HEK293 (cell line): ENCODE measurements around the gene PCDH1.

Source experiments
- EGR2 ChIP-seq: fragments of 450-650 bp; formaldehyde crosslinking; IDR thresholded peaks from 2 replicates; pipeline ENCODE4 v1.5.1; 2016; ENCODE audit warnings: low read depth, missing biosample characterization, missing genetic modification characterization
- FEZF1 ChIP-seq: fragments of 450-650 bp; formaldehyde crosslinking; IDR thresholded peaks from 2 replicates; pipeline ENCODE4 v1.5.1; 2016; ENCODE audit warnings: missing biosample characterization, missing genetic modification characterization
- GLI2 ChIP-seq: fragments of 450-650 bp; formaldehyde crosslinking; IDR thresholded peaks from 2 replicates; pipeline ENCODE4; 2017; ENCODE audit warnings: missing biosample characterization, missing genetic modification characterization, low read depth, borderline replicate concordance
- GLIS2 ChIP-seq: fragments of 450-650 bp; formaldehyde crosslinking; IDR thresholded peaks from 2 replicates; pipeline ENCODE4 v1.5.1; 2016; ENCODE audit warnings: missing biosample characterization, missing genetic modification characterization
- SP2 ChIP-seq: fragments of 450-650 bp; formaldehyde crosslinking; IDR thresholded peaks from 2 replicates; pipeline ENCODE4 v1.5.1; 2016; ENCODE audit warnings: missing biosample characterization, missing genetic modification characterization
- TRIM28 ChIP-seq: IDR thresholded peaks from 2 replicates; pipeline ENCODE4 v1.6.1; 2011; ENCODE audit warnings: low read length, control low read depth, borderline replicate concordance
- WT1 ChIP-seq: fragments of 450-650 bp; formaldehyde crosslinking; IDR thresholded peaks from 2 replicates; pipeline ENCODE4 v1.5.1; 2016; ENCODE audit warnings: missing biosample characterization, missing genetic modification characterization
- YY1 ChIP-seq: fragments of 450-650 bp; formaldehyde crosslinking; IDR thresholded peaks from 2 replicates; pipeline ENCODE4 v1.5.1; 2018; ENCODE audit warnings: missing biosample characterization, missing genetic modification characterization
- ZBTB48 ChIP-seq: fragments of 450-650 bp; formaldehyde crosslinking; IDR thresholded peaks from 2 replicates; pipeline ENCODE4 v1.5.1; 2016; ENCODE audit warnings: missing biosample characterization, missing genetic modification characterization
- ZBTB8A ChIP-seq: fragments of 450-650 bp; formaldehyde crosslinking; IDR thresholded peaks from 2 replicates; pipeline ENCODE4 v1.5.1; 2016; ENCODE audit warnings: missing biosample characterization, missing genetic modification characterization
- ZFP3 ChIP-seq: fragments of 450-650 bp; formaldehyde crosslinking; IDR thresholded peaks from 2 replicates; pipeline ENCODE4 v1.5.1; 2016; ENCODE audit warnings: low read depth, missing biosample characterization, missing genetic modification characterization
- ZNF174 ChIP-seq: fragments of 450-650 bp; formaldehyde crosslinking; IDR thresholded peaks from 2 replicates; pipeline ENCODE4 v1.5.0; 2017; ENCODE audit warnings: missing biosample characterization, mild to moderate bottlenecking, missing genetic modification characterization
- ZNF239 ChIP-seq: fragments of 450-650 bp; formaldehyde crosslinking; IDR thresholded peaks from 2 replicates; pipeline ENCODE4 v1.5.1; 2016; ENCODE audit warnings: missing biosample characterization, missing genetic modification characterization
- ZNF248 ChIP-seq: fragments of 450-650 bp; formaldehyde crosslinking; IDR thresholded peaks from 2 replicates; pipeline ENCODE4 v1.5.1; 2017; ENCODE audit warnings: missing biosample characterization, missing genetic modification characterization
- ZNF292 ChIP-seq: fragments of 450-650 bp; formaldehyde crosslinking; IDR thresholded peaks from 2 replicates; pipeline ENCODE4 v1.5.1; 2016; ENCODE audit warnings: low read depth, missing biosample characterization, missing genetic modification characterization, borderline replicate concordance
- ZNF341 ChIP-seq: fragments of 450-650 bp; formaldehyde crosslinking; IDR thresholded peaks from 2 replicates; pipeline ENCODE4; 2016; ENCODE audit warnings: low read depth, missing biosample characterization, missing genetic modification characterization
- ZNF391 ChIP-seq: fragments of 450-650 bp; formaldehyde crosslinking; IDR thresholded peaks from 2 replicates; pipeline ENCODE4 v1.5.1; 2016; ENCODE audit warnings: low read depth, missing biosample characterization, missing genetic modification characterization, borderline replicate concordance
- ZNF426 ChIP-seq: fragments of 450-650 bp; formaldehyde crosslinking; IDR thresholded peaks from 2 replicates; pipeline ENCODE4 v1.5.1; 2017; ENCODE audit warnings: missing biosample characterization, missing genetic modification characterization, mild to moderate bottlenecking, inconsistent platforms, moderate library complexity
- ZNF433 ChIP-seq: fragments of 450-650 bp; formaldehyde crosslinking; IDR thresholded peaks from 2 replicates; pipeline ENCODE4 v1.5.1; 2016; ENCODE audit warnings: missing biosample characterization, missing genetic modification characterization, low read depth
- ZNF48 ChIP-seq: fragments of 450-650 bp; formaldehyde crosslinking; IDR thresholded peaks from 2 replicates; pipeline ENCODE4 v1.5.1; 2016; ENCODE audit warnings: missing biosample characterization, missing genetic modification characterization
- ZNF510 ChIP-seq: fragments of 450-650 bp; formaldehyde crosslinking; IDR thresholded peaks from 2 replicates; pipeline ENCODE4 v1.5.1; 2018; ENCODE audit warnings: mild to moderate bottlenecking, missing genetic modification characterization, missing biosample characterization; ENCODE audit not compliant: insufficient replicate concordance
- ZNF747 ChIP-seq: fragments of 450-650 bp; formaldehyde crosslinking; IDR thresholded peaks from 2 replicates; pipeline ENCODE4 v1.5.1; 2016; ENCODE audit warnings: missing biosample characterization, missing genetic modification characterization
- ZNF791 ChIP-seq: fragments of 450-650 bp; formaldehyde crosslinking; IDR thresholded peaks from 2 replicates; pipeline ENCODE4 v1.5.1; 2016; ENCODE audit warnings: missing biosample characterization, missing genetic modification characterization
- ZSCAN23 ChIP-seq: fragments of 450-650 bp; formaldehyde crosslinking; IDR thresholded peaks from 2 replicates; pipeline ENCODE4 v1.5.1; 2016; ENCODE audit warnings: missing biosample characterization, missing genetic modification characterization
- ZSCAN30 ChIP-seq: fragments of 450-650 bp; IDR thresholded peaks from 2 replicates; pipeline ENCODE4 v1.5.1; 2018; ENCODE audit warnings: missing biosample characterization, mild to moderate bottlenecking, missing genetic modification characterization, moderate library complexity
- ZXDB ChIP-seq: fragments of 450-650 bp; formaldehyde crosslinking; IDR thresholded peaks from 2 replicates; pipeline ENCODE4 v1.5.1; 2016; ENCODE audit warnings: missing biosample characterization, missing genetic modification characterization
- TF ChIP-seq, protein P1 (sequence below): fragments of 450-650 bp; formaldehyde crosslinking; IDR thresholded peaks from 2 replicates; pipeline ENCODE4 v1.5.1; 2016; ENCODE audit warnings: missing biosample characterization, missing genetic modification characterization
- TF ChIP-seq, protein P2 (sequence below): fragments of 450-650 bp; formaldehyde crosslinking; IDR thresholded peaks from 2 replicates; pipeline ENCODE4 v1.5.1; 2016; ENCODE audit warnings: missing biosample characterization, missing genetic modification characterization
- TF ChIP-seq, protein P3 (sequence below): fragments of 450-650 bp; formaldehyde crosslinking; IDR thresholded peaks from 2 replicates; pipeline ENCODE4 v1.5.1; 2017; ENCODE audit warnings: missing biosample characterization, mild to moderate bottlenecking, missing genetic modification characterization, moderate library complexity
- TF ChIP-seq, protein P4 (sequence below): fragments of 450-650 bp; IDR thresholded peaks from 2 replicates; pipeline ENCODE4 v1.5.1; 2018; ENCODE audit warnings: missing biosample characterization, missing genetic modification characterization
- TF ChIP-seq, protein P5 (sequence below): fragments of 450-650 bp; formaldehyde crosslinking; IDR thresholded peaks from 2 replicates; pipeline ENCODE4 v1.5.1; 2016; ENCODE audit warnings: missing biosample characterization, missing genetic modification characterization

Gene PCDH1

DNA sequence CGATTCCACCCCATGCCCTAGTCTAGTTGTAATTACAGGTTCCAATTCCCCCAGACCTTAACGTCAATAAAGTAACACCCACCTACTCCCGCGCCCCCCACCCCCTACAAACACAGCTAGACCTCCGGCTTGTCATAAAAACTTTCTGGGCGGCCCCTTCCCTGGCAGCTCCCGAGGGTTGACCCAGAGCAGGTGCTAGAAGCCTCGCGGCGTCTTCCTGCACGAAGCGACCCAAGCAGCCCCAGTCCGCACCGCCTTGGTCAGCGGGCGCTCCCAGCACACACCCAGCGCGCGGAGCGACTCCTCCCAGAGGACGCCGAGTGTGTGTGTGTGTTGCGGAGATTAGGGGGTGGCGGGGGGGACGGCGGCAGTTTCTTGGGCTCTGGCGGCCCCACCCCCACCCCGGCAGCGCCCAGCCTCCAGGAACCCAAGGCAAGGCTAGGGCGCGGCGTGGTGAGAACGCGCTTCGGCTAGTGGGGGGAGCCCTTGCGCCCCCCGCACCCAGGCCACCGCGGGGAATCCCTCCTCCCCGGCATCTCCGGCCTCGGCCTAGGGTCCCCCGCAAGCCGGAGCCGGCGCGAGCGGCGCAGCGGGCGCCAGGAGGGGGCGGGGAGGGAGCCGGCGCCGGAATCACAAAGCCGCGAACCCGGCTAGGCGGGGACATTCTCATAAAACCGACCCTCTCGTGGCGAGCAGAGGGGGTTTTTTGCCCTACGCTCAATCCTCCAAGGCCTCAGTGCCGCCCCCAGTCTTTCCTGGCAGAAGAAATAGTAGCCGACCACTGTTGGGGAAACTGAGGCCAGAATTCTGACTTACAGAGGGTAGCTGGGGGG, 2.2 kb downstream of the PCDH1 start (continued):
- TF ChIP-seq ZNF791 (tag by site-specific recombination) (no peak), ZNF292 (tag by site-specific recombination) (no peak), ZBTB48 (tag by site-specific recombination) (0 out of 2 replicates have a peak, but pooled peaks have one; percentile 12), ZNF510 (tag by site-specific recombination) (no peak), ZNF391 (no peak), WT1 (tag by site-specific recombination) (peak; percentile 22; the same call in 1 of the 2 replicates), ZNF426 (no peak), ZFP3 (no peak), GLIS2 (tag by site-specific recombination) (peak; percentile 94), ZNF341 (tag by site-specific recombination) (peak; percentile 46), ZNF48 (tag by site-specific recombination) (no peak), ZBTB8A (tag by site-specific recombination) (peak; percentile 67; the same call in 1 of the 2 replicates), SP2 (tag by site-specific recombination) (peak; percentile 28; the same call in 1 of the 2 replicates), EGR2 (tag by site-specific recombination) (0 out of 2 replicates have a peak, but pooled peaks have one; percentile 43), ZNF433 (tag by site-specific recombination) (no peak), ZXDB (no peak), GLI2 (tag by site-specific recombination) (no peak), ZSCAN30 (tag by site-specific recombination) (0 out of 2 replicates have a peak, but pooled peaks have one; percentile 3), YY1 (tag by site-specific recombination) (no peak), ZSCAN23 (tag by site-specific recombination) (no peak), ZNF239 (tag by site-specific recombination) (no peak), ZNF747 (tag by site-specific recombination) (no peak), TRIM28 (no peak), FEZF1 (tag by site-specific recombination) (no peak), ZNF174 (tag by site-specific recombination) (no peak), ZNF248 (tag by site-specific recombination) (no peak)
- TF ChIP-seq, protein P1, sequence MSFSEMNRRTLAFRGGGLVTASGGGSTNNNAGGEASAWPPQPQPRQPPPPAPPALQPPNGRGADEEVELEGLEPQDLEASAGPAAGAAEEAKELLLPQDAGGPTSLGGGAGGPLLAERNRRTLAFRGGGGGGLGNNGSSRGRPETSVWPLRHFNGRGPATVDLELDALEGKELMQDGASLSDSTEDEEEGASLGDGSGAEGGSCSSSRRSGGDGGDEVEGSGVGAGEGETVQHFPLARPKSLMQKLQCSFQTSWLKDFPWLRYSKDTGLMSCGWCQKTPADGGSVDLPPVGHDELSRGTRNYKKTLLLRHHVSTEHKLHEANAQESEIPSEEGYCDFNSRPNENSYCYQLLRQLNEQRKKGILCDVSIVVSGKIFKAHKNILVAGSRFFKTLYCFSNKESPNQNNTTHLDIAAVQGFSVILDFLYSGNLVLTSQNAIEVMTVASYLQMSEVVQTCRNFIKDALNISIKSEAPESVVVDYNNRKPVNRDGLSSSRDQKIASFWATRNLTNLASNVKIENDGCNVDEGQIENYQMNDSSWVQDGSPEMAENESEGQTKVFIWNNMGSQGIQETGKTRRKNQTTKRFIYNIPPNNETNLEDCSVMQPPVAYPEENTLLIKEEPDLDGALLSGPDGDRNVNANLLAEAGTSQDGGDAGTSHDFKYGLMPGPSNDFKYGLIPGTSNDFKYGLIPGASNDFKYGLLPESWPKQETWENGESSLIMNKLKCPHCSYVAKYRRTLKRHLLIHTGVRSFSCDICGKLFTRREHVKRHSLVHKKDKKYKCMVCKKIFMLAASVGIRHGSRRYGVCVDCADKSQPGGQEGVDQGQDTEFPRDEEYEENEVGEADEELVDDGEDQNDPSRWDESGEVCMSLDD (tag by site-specific recombination): peak; percentile 63; the same call in 1 of the 2 replicates
- TF ChIP-seq, protein P2, sequence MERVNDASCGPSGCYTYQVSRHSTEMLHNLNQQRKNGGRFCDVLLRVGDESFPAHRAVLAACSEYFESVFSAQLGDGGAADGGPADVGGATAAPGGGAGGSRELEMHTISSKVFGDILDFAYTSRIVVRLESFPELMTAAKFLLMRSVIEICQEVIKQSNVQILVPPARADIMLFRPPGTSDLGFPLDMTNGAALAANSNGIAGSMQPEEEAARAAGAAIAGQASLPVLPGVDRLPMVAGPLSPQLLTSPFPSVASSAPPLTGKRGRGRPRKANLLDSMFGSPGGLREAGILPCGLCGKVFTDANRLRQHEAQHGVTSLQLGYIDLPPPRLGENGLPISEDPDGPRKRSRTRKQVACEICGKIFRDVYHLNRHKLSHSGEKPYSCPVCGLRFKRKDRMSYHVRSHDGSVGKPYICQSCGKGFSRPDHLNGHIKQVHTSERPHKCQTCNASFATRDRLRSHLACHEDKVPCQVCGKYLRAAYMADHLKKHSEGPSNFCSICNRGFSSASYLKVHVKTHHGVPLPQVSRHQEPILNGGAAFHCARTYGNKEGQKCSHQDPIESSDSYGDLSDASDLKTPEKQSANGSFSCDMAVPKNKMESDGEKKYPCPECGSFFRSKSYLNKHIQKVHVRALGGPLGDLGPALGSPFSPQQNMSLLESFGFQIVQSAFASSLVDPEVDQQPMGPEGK (tag by site-specific recombination): peak; percentile 72
- TF ChIP-seq, protein P3, sequence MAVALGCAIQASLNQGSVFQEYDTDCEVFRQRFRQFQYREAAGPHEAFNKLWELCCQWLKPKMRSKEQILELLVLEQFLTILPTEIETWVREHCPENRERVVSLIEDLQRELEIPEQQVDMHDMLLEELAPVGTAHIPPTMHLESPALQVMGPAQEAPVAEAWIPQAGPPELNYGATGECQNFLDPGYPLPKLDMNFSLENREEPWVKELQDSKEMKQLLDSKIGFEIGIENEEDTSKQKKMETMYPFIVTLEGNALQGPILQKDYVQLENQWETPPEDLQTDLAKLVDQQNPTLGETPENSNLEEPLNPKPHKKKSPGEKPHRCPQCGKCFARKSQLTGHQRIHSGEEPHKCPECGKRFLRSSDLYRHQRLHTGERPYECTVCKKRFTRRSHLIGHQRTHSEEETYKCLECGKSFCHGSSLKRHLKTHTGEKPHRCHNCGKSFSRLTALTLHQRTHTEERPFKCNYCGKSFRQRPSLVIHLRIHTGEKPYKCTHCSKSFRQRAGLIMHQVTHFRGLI (tag by site-specific recombination): peak; percentile 96
- TF ChIP-seq, protein P4, sequence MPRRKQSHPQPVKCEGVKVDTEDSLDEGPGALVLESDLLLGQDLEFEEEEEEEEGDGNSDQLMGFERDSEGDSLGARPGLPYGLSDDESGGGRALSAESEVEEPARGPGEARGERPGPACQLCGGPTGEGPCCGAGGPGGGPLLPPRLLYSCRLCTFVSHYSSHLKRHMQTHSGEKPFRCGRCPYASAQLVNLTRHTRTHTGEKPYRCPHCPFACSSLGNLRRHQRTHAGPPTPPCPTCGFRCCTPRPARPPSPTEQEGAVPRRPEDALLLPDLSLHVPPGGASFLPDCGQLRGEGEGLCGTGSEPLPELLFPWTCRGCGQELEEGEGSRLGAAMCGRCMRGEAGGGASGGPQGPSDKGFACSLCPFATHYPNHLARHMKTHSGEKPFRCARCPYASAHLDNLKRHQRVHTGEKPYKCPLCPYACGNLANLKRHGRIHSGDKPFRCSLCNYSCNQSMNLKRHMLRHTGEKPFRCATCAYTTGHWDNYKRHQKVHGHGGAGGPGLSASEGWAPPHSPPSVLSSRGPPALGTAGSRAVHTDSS (tag by site-specific recombination): no peak
- TF ChIP-seq, protein P5, sequence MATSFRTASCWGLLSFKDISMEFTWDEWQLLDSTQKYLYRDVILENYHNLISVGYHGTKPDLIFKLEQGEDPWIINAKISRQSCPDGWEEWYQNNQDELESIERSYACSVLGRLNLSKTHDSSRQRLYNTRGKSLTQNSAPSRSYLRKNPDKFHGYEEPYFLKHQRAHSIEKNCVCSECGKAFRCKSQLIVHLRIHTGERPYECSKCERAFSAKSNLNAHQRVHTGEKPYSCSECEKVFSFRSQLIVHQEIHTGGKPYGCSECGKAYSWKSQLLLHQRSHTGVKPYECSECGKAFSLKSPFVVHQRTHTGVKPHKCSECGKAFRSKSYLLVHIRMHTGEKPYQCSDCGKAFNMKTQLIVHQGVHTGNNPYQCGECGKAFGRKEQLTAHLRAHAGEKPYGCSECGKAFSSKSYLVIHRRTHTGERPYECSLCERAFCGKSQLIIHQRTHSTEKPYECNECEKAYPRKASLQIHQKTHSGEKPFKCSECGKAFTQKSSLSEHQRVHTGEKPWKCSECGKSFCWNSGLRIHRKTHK (tag by site-specific recombination): no peak
